Neuronal stem cell (in vitro differentiated cells): Measurements from ENCODE around the gene MB.

ENCODE experiments used
- DNase-seq: peaks from one replicate; pipeline ENCODE4 v3.0.0-alpha.2; 2013; ENCODE audit warnings: low spot score
- H2AFZ ChIP-seq: one replicate; pipeline ENCODE4 v1.6.1; 2013; ENCODE audit warnings: mild to moderate bottlenecking, low read length, inconsistent platforms
- H2AK5ac ChIP-seq: 2 replicates; pipeline ENCODE4 v1.6.1; 2013; ENCODE audit warnings: low read depth, mild to moderate bottlenecking, inconsistent platforms, low read length, moderate library complexity, mixed read lengths
- H2BK120ac ChIP-seq: 2 replicates; pipeline ENCODE4 v1.6.1; 2013; ENCODE audit warnings: low read depth, mild to moderate bottlenecking, inconsistent platforms, low read length, moderate library complexity, mixed read lengths
- H2BK12ac ChIP-seq: one replicate; pipeline ENCODE4 v1.6.1; 2013; ENCODE audit warnings: low read length, inconsistent platforms
- H2BK15ac ChIP-seq: 2 replicates; pipeline ENCODE4 v1.6.1; 2013; ENCODE audit warnings: mild to moderate bottlenecking, low read length, inconsistent platforms, mixed read lengths
- H2BK5ac ChIP-seq: one replicate; pipeline ENCODE4 v1.6.1; 2013; ENCODE audit warnings: inconsistent platforms, mild to moderate bottlenecking, low read length, moderate library complexity
- H3K14ac ChIP-seq: one replicate; pipeline ENCODE4 v1.6.1; 2013; ENCODE audit warnings: low read length, inconsistent platforms
- H3K18ac ChIP-seq: 2 replicates; pipeline ENCODE4 v1.6.1; 2013; ENCODE audit warnings: low read length, inconsistent platforms
- H3K23ac ChIP-seq: 2 replicates; pipeline ENCODE4 v1.6.1; 2013; ENCODE audit warnings: low read depth, mild to moderate bottlenecking, mixed read lengths, low read length, inconsistent platforms; ENCODE audit not compliant: poor library complexity
- H3K27ac ChIP-seq: replicated peaks from 3 replicates; pipeline ENCODE4 v1.5.1; 2013; ENCODE audit warnings: low read length, inconsistent platforms
- H3K27me3 ChIP-seq, 3 experiments: 2 replicates each; pipeline ENCODE4 v1.6.1; 2013; ENCODE audit warnings: low read length in 3 of 3, mild to moderate bottlenecking in 2 of 3, inconsistent platforms in 1 of 3, low read depth in 1 of 3, mixed read lengths in 1 of 3, moderate library complexity in 1 of 3; ENCODE audit not compliant: control insufficient read depth in 3 of 3, insufficient read depth in 3 of 3
- H3K36me3 ChIP-seq, 2 donors: replicated peaks in 1 of 2; 2 replicates each; pipeline ENCODE4 v1.6.1; 2013; ENCODE audit warnings: low read length in 2 of 2; ENCODE audit not compliant: control insufficient read depth in 2 of 2, insufficient read depth in 2 of 2
- H3K4ac ChIP-seq: 2 replicates; pipeline ENCODE4 v1.6.1; 2013; ENCODE audit warnings: inconsistent platforms, mild to moderate bottlenecking, low read length, moderate library complexity
- H3K4me1 ChIP-seq, 2 donors: 1 replicate in 1 of 2; 2 replicates in 1 of 2; pipeline ENCODE4 v1.6.1; 2013; ENCODE audit warnings: low read length in 2 of 2, low read depth in 1 of 2; ENCODE audit not compliant: control insufficient read depth in 2 of 2, insufficient read depth in 1 of 2
- H3K4me2 ChIP-seq: one replicate; pipeline ENCODE4 v1.6.1; 2013; ENCODE audit warnings: mild to moderate bottlenecking, low read length, inconsistent platforms; ENCODE audit not compliant: insufficient read depth, poor library complexity, severe bottlenecking
- H3K4me3 ChIP-seq, 2 donors: 2 replicates each; pipeline ENCODE4 v1.5.1; 2013; ENCODE audit warnings: low read length in 2 of 2, mild to moderate bottlenecking in 2 of 2, inconsistent platforms in 1 of 2, moderate library complexity in 1 of 2
- H3K79me1 ChIP-seq: one replicate; pipeline ENCODE4 v1.6.1; 2013; ENCODE audit warnings: low read depth, mild to moderate bottlenecking, inconsistent platforms, low read length, moderate library complexity
- H3K9ac ChIP-seq: one replicate; pipeline ENCODE4 v1.6.1; 2013; ENCODE audit warnings: mild to moderate bottlenecking, low read depth, low read length, inconsistent platforms; ENCODE audit not compliant: poor library complexity
- H3K9me3 ChIP-seq, 2 donors: replicated peaks in 1 of 2; 2 replicates each; pipeline versions ENCODE3 to v1.6.1; 2013; ENCODE audit warnings: low read length in 2 of 2, mild to moderate bottlenecking in 2 of 2, inconsistent platforms in 1 of 2, low read depth in 1 of 2, mixed read lengths in 1 of 2, moderate library complexity in 1 of 2; ENCODE audit not compliant: control insufficient read depth in 2 of 2, insufficient read depth in 1 of 2
- H4K8ac ChIP-seq: one replicate; pipeline ENCODE4 v1.6.1; 2013; ENCODE audit warnings: low read depth, mild to moderate bottlenecking, inconsistent platforms, low read length, moderate library complexity
- H4K91ac ChIP-seq: one replicate; pipeline ENCODE4 v1.6.1; 2013; ENCODE audit warnings: low read length, low read depth, mild to moderate bottlenecking, inconsistent platforms; ENCODE audit not compliant: poor library complexity
- whole genome bisulfite sequencing, 2 donors: extraction: QIAGEN DNeasy Blood & Tissue Kit; methylation state at CpG; one replicate each; pipeline ENCODE4 v1.1.7; 2013; ENCODE audit warnings: missing lambda C conversion rate in 2 of 2, mixed read lengths in 1 of 2; ENCODE audit not compliant: insufficient read length in 2 of 2, insufficient replicate concordance in 1 of 2; ENCODE audit errors: extremely low coverage in 2 of 2; 5-methylcytosine and 5-hydroxymethylcytosine counted together

The MB gene

GRCh38 chr22:35621451-35621850, 4.3 kb upstream of the MB start:
- DNase-seq, result no peak
- no peak overlapping the region for H3K18ac ChIP-seq
- no CpG with 5 or more reads among the region's 6 CpGs for WGBS, 2 donors
- H2BK120ac ChIP-seq, result no peak overlapping the region
- H3K27ac ChIP-seq, result no peak overlapping the region
- no peak overlapping the region for H3K4me3 ChIP-seq
- no peak overlapping the region for H2BK15ac ChIP-seq
- H3K79me1 ChIP-seq, result no peaks in the 10 kb centered on the region
- H2AK5ac ChIP-seq, result no peak overlapping the region
- H4K91ac ChIP-seq, result no peak overlapping the region
- no peak overlapping the region for H2AFZ ChIP-seq
- H2BK5ac ChIP-seq, result no peak overlapping the region
- H4K8ac ChIP-seq, result no peak overlapping the region
- H3K4ac ChIP-seq, result no peak overlapping the region
- peaks cover 6 to 9% of the 10 kb centered on the region in 2 donors for H3K4me1 ChIP-seq
- H2BK12ac ChIP-seq, result no peak overlapping the region
- H3K9ac ChIP-seq, result no peak overlapping the region
- H3K4me2 ChIP-seq, result no peak overlapping the region
- H3K36me3 ChIP-seq, result no peaks in the 10 kb centered on the region
- H3K27me3 ChIP-seq, result peaks cover 0 to 16% (median 0%) of the 10 kb centered on the region in 3 experiments
- no peak overlapping the region for H3K23ac ChIP-seq
- H3K14ac ChIP-seq, result peak overlapping the region; percentile 49
- peaks cover 0 to 2% of the 10 kb centered on the region in 2 donors for H3K9me3 ChIP-seq

DNA sequence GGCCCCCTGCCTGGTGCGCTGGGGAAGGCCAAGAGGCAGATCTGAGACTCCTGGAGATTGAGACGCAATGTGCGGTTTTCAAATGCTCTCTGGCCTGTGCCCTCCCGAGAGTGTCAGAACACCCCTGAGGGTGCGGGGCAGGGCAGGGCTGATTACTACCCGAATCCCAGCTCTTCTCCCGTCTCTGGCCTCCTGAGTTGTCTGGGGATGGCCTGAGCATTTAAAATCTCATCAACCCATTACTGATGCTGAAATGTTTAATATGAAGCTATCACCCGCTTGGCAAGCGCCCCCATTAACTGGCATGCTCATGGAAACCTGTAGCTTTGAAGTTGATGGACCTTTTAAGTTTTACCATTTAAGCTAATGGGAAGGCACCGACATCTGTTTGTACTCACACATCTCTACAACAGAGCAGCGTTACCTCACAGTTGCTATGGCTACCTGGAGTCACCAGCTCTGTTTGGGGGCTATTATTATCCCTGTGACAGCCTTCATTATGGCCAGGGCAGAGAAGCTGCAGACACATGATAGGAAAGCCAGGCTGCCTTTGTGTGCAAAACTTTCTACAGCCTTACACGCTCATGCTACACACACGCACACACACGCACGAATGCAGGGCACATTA, 3.6 kb upstream of the MB start:
- H2BK5ac ChIP-seq, result no peak overlapping the region
- peaks cover 6 to 9% of the 10 kb centered on the region in 2 donors for H3K4me1 ChIP-seq
- H4K8ac ChIP-seq, result no peak overlapping the region
- H2AFZ ChIP-seq, result no peak overlapping the region
- no peak for DNase-seq
- no peak overlapping the region for H3K23ac ChIP-seq
- no peaks in the 10 kb centered on the region for H3K79me1 ChIP-seq
- no peak overlapping the region for H2BK120ac ChIP-seq
- no peak overlapping the region for H3K14ac ChIP-seq
- no peak overlapping the region for H3K4ac ChIP-seq
- H4K91ac ChIP-seq, result no peak overlapping the region
- H2BK15ac ChIP-seq, result no peak overlapping the region
- H2AK5ac ChIP-seq, result peak overlapping the region; percentile 77
- peaks cover 0 to 2% of the 10 kb centered on the region in 2 donors for H3K9me3 ChIP-seq
- H3K4me3 ChIP-seq, result no peak overlapping the region
- no peak overlapping the region for H3K4me2 ChIP-seq
- WGBS, 2 donors, result no CpG with 5 or more reads among the region's 15 CpGs
- H2BK12ac ChIP-seq, result no peak overlapping the region
- peak overlapping the region; percentile 68 for H3K18ac ChIP-seq
- H3K36me3 ChIP-seq, result no peaks in the 10 kb centered on the region
- peaks cover 0 to 23% (median 0%) of the 10 kb centered on the region in 3 experiments for H3K27me3 ChIP-seq
- peak overlapping the region; percentile 44 for H3K9ac ChIP-seq
- H3K27ac ChIP-seq, result no peak overlapping the region

GRCh38 chr22:35619336-35620094, 2.4 kb upstream of the MB start:
- no peak overlapping the region for H2BK12ac ChIP-seq
- H3K4ac ChIP-seq, result no peak overlapping the region
- no peak overlapping the region for H3K23ac ChIP-seq
- H3K4me1 ChIP-seq, result peaks cover 6 to 9% of the 10 kb centered on the region in 2 donors
- H3K4me3 ChIP-seq, result no peak overlapping the region
- H3K4me2 ChIP-seq, result no peak overlapping the region
- no peak overlapping the region for H3K27ac ChIP-seq
- no peak overlapping the region for H2BK5ac ChIP-seq
- no peaks in the 10 kb centered on the region for H3K79me1 ChIP-seq
- no peak overlapping the region for H2BK120ac ChIP-seq
- H2AK5ac ChIP-seq, result no peak overlapping the region
- no peak for DNase-seq
- no peak overlapping the region for H3K9ac ChIP-seq
- WGBS, 2 donors, result no CpG with 5 or more reads among the region's 13 CpGs
- no peak overlapping the region for H2AFZ ChIP-seq
- H3K27me3 ChIP-seq, result peaks cover 0 to 27% (median 0%) of the 10 kb centered on the region in 3 experiments
- H3K9me3 ChIP-seq, result no peaks in the 10 kb centered on the region
- H4K91ac ChIP-seq, result no peak overlapping the region
- H4K8ac ChIP-seq, result no peak overlapping the region
- peak overlapping the region; percentile 16 for H3K18ac ChIP-seq
- H2BK15ac ChIP-seq, result no peak overlapping the region
- H3K14ac ChIP-seq, result no peak overlapping the region
- no peaks in the 10 kb centered on the region for H3K36me3 ChIP-seq

GRCh38 chr22:35618427-35619223, 1.5 kb upstream of the MB start:
- Histone ChIP-seq H3K4me1 (peaks cover 6 to 9% of the 10 kb centered on the region in 2 donors), H2AK5ac (no peak overlapping the region), H3K4ac (no peak overlapping the region), H3K4me2 (no peak overlapping the region), H3K18ac (no peak overlapping the region), H4K91ac (no peak overlapping the region), H2BK15ac (no peak overlapping the region), H3K9me3 (no peaks in the 10 kb centered on the region), H3K23ac (no peak overlapping the region), H2AFZ (no peak overlapping the region), H3K14ac (no peak overlapping the region), H2BK5ac (no peak overlapping the region), H2BK12ac (no peak overlapping the region), H4K8ac (no peak overlapping the region), H3K27me3 (peaks cover 0 to 27% (median 0%) of the 10 kb centered on the region in 3 experiments), H3K27ac (no peak overlapping the region), H3K4me3 (no peak overlapping the region), H3K36me3 (no peaks in the 10 kb centered on the region), H3K9ac (no peak overlapping the region), H3K79me1 (no peaks in the 10 kb centered on the region), H2BK120ac (no peak overlapping the region)
- DNase-seq, result no peak
- 100% methylated on average over 1 of the region's 1 CpG for WGBS, 2 donors
